CD4-positive, alpha-beta memory T cell (primary cell): Measurements from ENCODE around the gene ASXL3. TPM values are rescaled to one million over a fixed set of nuclear protein-coding genes. Genes with fewer than 3 reads are reported as not detected.

Experiments used
- CTCF ChIA-PET: fragments of 350-600 bp; sonication (Branson Sonifier 250); formaldehyde crosslinking; loops from one replicate; lab custom pipeline; 2021; ENCODE audit warnings: inconsistent platforms; ENCODE audit not compliant: partially characterized antibody; lab: Charles Lee
- POLR2A ChIA-PET: fragments of 350-600 bp; sonication (Branson Sonifier 250); formaldehyde crosslinking; loops from one replicate; lab custom pipeline; 2021; ENCODE audit not compliant: partially characterized antibody; lab: Charles Lee
- DNase-seq, 5 donors: peaks; one replicate each; pipeline versions ENCODE4 v3.0.0 to v3.0.0-alpha.2; 2020 to 2022; ENCODE audit warnings: mixed read lengths in 1 of 5
- H3K27ac ChIP-seq: one replicate; pipeline ENCODE4 v1.7.0; 2013; ENCODE audit warnings: low read depth, low read length
- H3K27me3 ChIP-seq: 2 replicates; pipeline ENCODE4 v1.7.0; 2013; ENCODE audit warnings: mild to moderate bottlenecking, low read length, moderate library complexity; ENCODE audit not compliant: insufficient read depth
- H3K36me3 ChIP-seq: 2 replicates; pipeline ENCODE4 v1.7.0; 2013; ENCODE audit warnings: mild to moderate bottlenecking, low read length, moderate library complexity; ENCODE audit not compliant: insufficient read depth
- H3K4me1 ChIP-seq: 2 replicates; pipeline ENCODE4 v1.7.0; 2013; ENCODE audit warnings: mild to moderate bottlenecking, low read length, moderate library complexity; ENCODE audit not compliant: insufficient read depth
- H3K4me3 ChIP-seq, 2 donors: one replicate each; pipeline ENCODE4 v1.7.0; 2013; ENCODE audit warnings: low read length in 2 of 2, mild to moderate bottlenecking in 1 of 2
- H3K9me3 ChIP-seq, 2 donors: one replicate each; pipeline ENCODE4 v1.7.0; 2013; ENCODE audit warnings: low read length in 2 of 2, control low read depth in 1 of 2; ENCODE audit not compliant: control insufficient read depth in 1 of 2
- H3K27ac Mint-ChIP-seq, 7 donors: one replicate each; pipeline ENCODE4 v1.8.0; 2020 to 2021; ENCODE audit warnings: mixed read lengths in 7 of 7, mild to moderate bottlenecking in 6 of 7, inconsistent platforms in 3 of 7, moderate library complexity in 3 of 7
- H3K27me3 Mint-ChIP-seq, 2 donors: one replicate each; pipeline ENCODE4 v1.8.0; 2020 to 2021; ENCODE audit warnings: mixed read lengths in 2 of 2
- H3K36me3 Mint-ChIP-seq, 2 donors: one replicate each; pipeline ENCODE4 v1.8.0; 2020 to 2021; ENCODE audit warnings: mixed read lengths in 2 of 2, inconsistent platforms in 1 of 2, mild to moderate bottlenecking in 1 of 2
- H3K4me1 Mint-ChIP-seq, 4 donors: one replicate each; pipeline ENCODE4 v1.8.0; 2020 to 2021; ENCODE audit warnings: mixed read lengths in 4 of 4, mild to moderate bottlenecking in 1 of 4
- H3K4me3 Mint-ChIP-seq, 8 donors: one replicate each; pipeline ENCODE4 v1.8.0; 2020 to 2021; ENCODE audit warnings: mixed read lengths in 8 of 8, mild to moderate bottlenecking in 7 of 8, moderate library complexity in 6 of 8, inconsistent platforms in 3 of 8
- H3K9me3 Mint-ChIP-seq, 8 donors: one replicate each; pipeline ENCODE4 v1.8.0; 2020 to 2021; ENCODE audit warnings: mixed read lengths in 8 of 8, mild to moderate bottlenecking in 5 of 8, inconsistent platforms in 3 of 8, moderate library complexity in 1 of 8
- intact Hi-C: fragments of 100-400 bp; cut with micrococcal nuclease; formaldehyde crosslinking; loops from one replicate; pipeline ENCODE4 v1.15.1; 2023
- polyA plus RNA-seq, 2 donors: library from polyadenylated mRNA; unstranded; fragments of 300-500 nt; fragmentation: Illumina TruSeq; gene quantifications; one replicate each; pipeline ENCODE4 v1.2.3, GENCODE V29; 2021
- total RNA-seq, 2 experiments: library from RNA; stranded (reverse); gene quantifications; one replicate each; pipeline ENCODE4 v1.2.3, GENCODE V29; 2021

The ASXL3 gene
- total and polyA plus RNA-seq, 4 experiments from 2014 or later: not detected

- Mint-ChIP-seq H3K4me3 (no peak overlapping the region), H3K9me3 (peaks cover 0 to 8% (median 4%) of the 10 kb centered on the region in 8 donors), H3K4me1 (no peaks in the 10 kb centered on the region), H3K36me3 (no peaks in the 10 kb centered on the region), H3K27me3 (no peaks in the 10 kb centered on the region), H3K27ac (no peak overlapping the region)
- Histone ChIP-seq H3K4me1 (no peaks in the 10 kb centered on the region), H3K27me3 (no peaks in the 10 kb centered on the region), H3K27ac (no peak overlapping the region), H3K36me3 (no peaks in the 10 kb centered on the region), H3K9me3 (no peaks in the 10 kb centered on the region), H3K4me3 (no peak overlapping the region)
- intact Hi-C loops: no loop called here
- POLR2A ChIA-PET: no interaction called here
- DNase-seq: no peak
- CTCF ChIA-PET: no interaction called here
Observed at GRCh38 chr18:33741760-33742159, 163.7 kb downstream of the ASXL3 start.

GRCh38 chr18:33744032-33744697 lies 166.1 kb downstream of the ASXL3 start:
- H3K9me3 ChIP-seq: no peaks in the 10 kb centered on the region

GRCh38 chr18:33745151-33745795 lies 167.3 kb downstream of the ASXL3 start:
- H3K9me3 Mint-ChIP-seq: peaks cover 0 to 15% (median 5%) of the 10 kb centered on the region in 8 donors
- Histone ChIP-seq H3K9me3 (no peaks in the 10 kb centered on the region), H3K27ac (no peak overlapping the region), H3K4me1 (no peaks in the 10 kb centered on the region), H3K36me3 (no peaks in the 10 kb centered on the region), H3K27me3 (no peaks in the 10 kb centered on the region), H3K4me3 (no peak overlapping the region)
- no peaks in the 10 kb centered on the region for H3K4me1 Mint-ChIP-seq
- H3K27me3 Mint-ChIP-seq: no peaks in the 10 kb centered on the region
- CTCF ChIA-PET: no interaction called here
- no peak for DNase-seq
- no peak overlapping the region for H3K27ac Mint-ChIP-seq
- intact Hi-C loops: no loop called here
- H3K36me3 Mint-ChIP-seq: no peaks in the 10 kb centered on the region
- POLR2A ChIA-PET: no interaction called here
- H3K4me3 Mint-ChIP-seq: no peak overlapping the region

More at GRCh38 chr18:33744032-33744697, 166.1 kb downstream of the ASXL3 start:
- ChIA-PET POLR2A (no interaction called here), CTCF (no interaction called here)
- intact Hi-C loops: no loop called here
- no peaks in the 10 kb centered on the region for H3K36me3 Mint-ChIP-seq
- Histone ChIP-seq H3K4me1 (no peaks in the 10 kb centered on the region), H3K36me3 (no peaks in the 10 kb centered on the region), H3K27me3 (no peaks in the 10 kb centered on the region), H3K4me3 (no peak overlapping the region), H3K27ac (no peak overlapping the region)
- no peak overlapping the region for H3K27ac Mint-ChIP-seq
- H3K4me1 Mint-ChIP-seq: no peaks in the 10 kb centered on the region
- H3K4me3 Mint-ChIP-seq: no peak overlapping the region
- no peak for DNase-seq
- H3K27me3 Mint-ChIP-seq: no peaks in the 10 kb centered on the region
- peaks cover 0 to 15% (median 6%) of the 10 kb centered on the region in 8 donors for H3K9me3 Mint-ChIP-seq

- CTCF ChIA-PET: no interaction called here
- H3K4me1 Mint-ChIP-seq: no peaks in the 10 kb centered on the region
- Histone ChIP-seq H3K27me3 (no peaks in the 10 kb centered on the region), H3K4me1 (no peaks in the 10 kb centered on the region), H3K9me3 (no peaks in the 10 kb centered on the region), H3K36me3 (no peaks in the 10 kb centered on the region), H3K27ac (no peak overlapping the region), H3K4me3 (no peak overlapping the region)
- DNase-seq: no peak
- peaks cover 0 to 15% (median 5%) of the 10 kb centered on the region in 8 donors for H3K9me3 Mint-ChIP-seq
- no peak overlapping the region for H3K27ac Mint-ChIP-seq
- H3K4me3 Mint-ChIP-seq: no peak overlapping the region
- no peaks in the 10 kb centered on the region for H3K27me3 Mint-ChIP-seq
- no peaks in the 10 kb centered on the region for H3K36me3 Mint-ChIP-seq
- intact Hi-C loops: no loop called here
- POLR2A ChIA-PET: no interaction called here
Observed at GRCh38 chr18:33745871-33746545, 168.0 kb downstream of the ASXL3 start.

GRCh38 chr18:33749834-33750233 lies 171.8 kb downstream of the ASXL3 start:
- Histone ChIP-seq H3K4me1 (no peaks in the 10 kb centered on the region), H3K27ac (no peak overlapping the region), H3K27me3 (no peaks in the 10 kb centered on the region), H3K4me3 (no peak overlapping the region), H3K36me3 (no peaks in the 10 kb centered on the region), H3K9me3 (no peaks in the 10 kb centered on the region)
- no peaks in the 10 kb centered on the region for H3K27me3 Mint-ChIP-seq
- H3K4me1 Mint-ChIP-seq: no peaks in the 10 kb centered on the region
- no peak overlapping the region for H3K27ac Mint-ChIP-seq
- H3K36me3 Mint-ChIP-seq: no peaks in the 10 kb centered on the region
- intact Hi-C loops: no loop called here
- H3K9me3 Mint-ChIP-seq: peaks cover 0 to 13% (median 3%) of the 10 kb centered on the region in 8 donors
- H3K4me3 Mint-ChIP-seq: no peak overlapping the region
- ChIA-PET CTCF (no interaction called here), POLR2A (no interaction called here)
- no peak for DNase-seq

- ChIA-PET POLR2A (no interaction called here), CTCF (no interaction called here)
- H3K27me3 Mint-ChIP-seq: no peaks in the 10 kb centered on the region
- Histone ChIP-seq H3K27ac (no peak overlapping the region), H3K4me1 (no peaks in the 10 kb centered on the region), H3K9me3 (no peaks in the 10 kb centered on the region), H3K4me3 (no peak overlapping the region), H3K27me3 (no peaks in the 10 kb centered on the region), H3K36me3 (no peaks in the 10 kb centered on the region)
- no peak overlapping the region for H3K4me3 Mint-ChIP-seq
- no peaks in the 10 kb centered on the region for H3K4me1 Mint-ChIP-seq
- no peak for DNase-seq
- H3K27ac Mint-ChIP-seq: no peak overlapping the region
- intact Hi-C loops: no loop called here
- peaks cover 0 to 14% (median 3%) of the 10 kb centered on the region in 8 donors for H3K9me3 Mint-ChIP-seq
- no peaks in the 10 kb centered on the region for H3K36me3 Mint-ChIP-seq
Observed at GRCh38 chr18:33750366-33750765, 172.3 kb downstream of the ASXL3 start.

GRCh38 chr18:33751613-33752221 lies 173.7 kb downstream of the ASXL3 start:
- Histone ChIP-seq H3K27ac (no peak overlapping the region), H3K4me1 (no peaks in the 10 kb centered on the region), H3K4me3 (no peak overlapping the region), H3K36me3 (no peaks in the 10 kb centered on the region), H3K27me3 (no peaks in the 10 kb centered on the region), H3K9me3 (no peaks in the 10 kb centered on the region)
- H3K27me3 Mint-ChIP-seq: no peaks in the 10 kb centered on the region
- H3K4me1 Mint-ChIP-seq: no peaks in the 10 kb centered on the region
- intact Hi-C loops: no loop called here
- CTCF ChIA-PET: no interaction called here
- POLR2A ChIA-PET: no interaction called here
- H3K4me3 Mint-ChIP-seq: no peak overlapping the region
- DNase-seq: no peak
- no peak overlapping the region for H3K27ac Mint-ChIP-seq
- no peaks in the 10 kb centered on the region for H3K36me3 Mint-ChIP-seq
- H3K9me3 Mint-ChIP-seq: peaks cover 0 to 11% (median 3%) of the 10 kb centered on the region in 8 donors
